ENCODE measurements around the gene ZNF385B.

DNA sequence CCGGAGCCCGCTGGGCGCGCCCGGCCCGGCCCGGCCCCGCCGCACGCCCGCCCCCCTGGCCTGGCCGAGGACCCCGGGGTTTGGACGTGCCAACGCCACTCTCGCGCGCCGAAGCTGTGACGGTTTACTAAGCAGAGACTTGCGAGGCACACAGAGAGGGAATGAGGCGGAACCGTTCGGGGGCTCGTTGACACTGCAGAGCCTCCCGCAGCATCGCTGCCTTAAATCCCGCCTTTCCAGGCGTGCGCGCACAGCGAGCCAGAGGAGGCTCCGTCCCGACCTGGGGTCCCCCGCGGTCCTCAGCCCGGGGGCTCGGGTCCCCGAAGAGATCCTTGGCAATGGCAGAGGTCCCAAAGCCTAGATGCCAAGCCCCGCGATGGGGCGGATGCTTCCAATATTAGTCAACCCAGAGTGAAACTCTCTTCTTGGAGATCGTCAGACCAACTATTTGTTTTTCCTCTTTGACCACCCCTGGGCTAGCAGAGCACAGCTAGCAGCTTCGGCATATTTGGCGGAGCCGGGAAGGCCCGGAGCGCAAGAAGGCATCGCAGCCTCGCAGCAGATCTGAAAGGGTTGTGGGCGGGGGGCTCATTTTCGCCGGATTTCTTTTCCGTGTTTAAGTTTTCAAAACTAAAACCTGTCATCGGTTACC is at the start of gene ZNF385B:
- TF ChIP-seq, protein P1, sequence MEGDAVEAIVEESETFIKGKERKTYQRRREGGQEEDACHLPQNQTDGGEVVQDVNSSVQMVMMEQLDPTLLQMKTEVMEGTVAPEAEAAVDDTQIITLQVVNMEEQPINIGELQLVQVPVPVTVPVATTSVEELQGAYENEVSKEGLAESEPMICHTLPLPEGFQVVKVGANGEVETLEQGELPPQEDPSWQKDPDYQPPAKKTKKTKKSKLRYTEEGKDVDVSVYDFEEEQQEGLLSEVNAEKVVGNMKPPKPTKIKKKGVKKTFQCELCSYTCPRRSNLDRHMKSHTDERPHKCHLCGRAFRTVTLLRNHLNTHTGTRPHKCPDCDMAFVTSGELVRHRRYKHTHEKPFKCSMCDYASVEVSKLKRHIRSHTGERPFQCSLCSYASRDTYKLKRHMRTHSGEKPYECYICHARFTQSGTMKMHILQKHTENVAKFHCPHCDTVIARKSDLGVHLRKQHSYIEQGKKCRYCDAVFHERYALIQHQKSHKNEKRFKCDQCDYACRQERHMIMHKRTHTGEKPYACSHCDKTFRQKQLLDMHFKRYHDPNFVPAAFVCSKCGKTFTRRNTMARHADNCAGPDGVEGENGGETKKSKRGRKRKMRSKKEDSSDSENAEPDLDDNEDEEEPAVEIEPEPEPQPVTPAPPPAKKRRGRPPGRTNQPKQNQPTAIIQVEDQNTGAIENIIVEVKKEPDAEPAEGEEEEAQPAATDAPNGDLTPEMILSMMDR (IDR thresholded peaks at IDR 0.05) = no peak
- peak; percentile 31; the same call in 1 of the 2 replicates for TF ChIP-seq ZNF138 (CRISPR knock-in tag; conservative IDR thresholded peaks at IDR 0.05)
- no peak for TF ChIP-seq ESRRA (CRISPR knock-in tag; IDR thresholded peaks at IDR 0.05; ENCODE audit: borderline replicate concordance)
- TF ChIP-seq FOXP4 (CRISPR knock-in tag; IDR thresholded peaks at IDR 0.05) = no peak
- TF ChIP-seq CREB1 (CRISPR knock-in tag; IDR thresholded peaks at IDR 0.05) = no peak
- TF ChIP-seq, protein P2, sequence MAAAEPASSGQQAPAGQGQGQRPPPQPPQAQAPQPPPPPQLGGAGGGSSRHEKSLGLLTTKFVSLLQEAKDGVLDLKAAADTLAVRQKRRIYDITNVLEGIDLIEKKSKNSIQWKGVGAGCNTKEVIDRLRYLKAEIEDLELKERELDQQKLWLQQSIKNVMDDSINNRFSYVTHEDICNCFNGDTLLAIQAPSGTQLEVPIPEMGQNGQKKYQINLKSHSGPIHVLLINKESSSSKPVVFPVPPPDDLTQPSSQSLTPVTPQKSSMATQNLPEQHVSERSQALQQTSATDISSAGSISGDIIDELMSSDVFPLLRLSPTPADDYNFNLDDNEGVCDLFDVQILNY (CRISPR knock-in tag; IDR thresholded peaks at IDR 0.05) = peak; percentile 15; the same call in 1 of the 2 replicates
